T-helper 1 cell treated with Interleukin-12 subunit alpha and Interleukin-12 subunit beta and Interleukin-4 antibody, amounts not matched to agents 30 ng/mL and 1 ng/mL, for 36 hours (primary cell): ENCODE measurements around the gene CLCN5. TPM values are rescaled to one million over a fixed set of nuclear protein-coding genes. Genes with fewer than 3 reads are reported as not detected.
"Not testable (repeated sequence)": the region's sequence is repeated elsewhere in the genome, so short reads cannot be mapped to it uniquely, and the experiment has no call there.

Source experiments
- intact Hi-C: fragments of 100-400 bp; cut with micrococcal nuclease; formaldehyde crosslinking; loops from one replicate; pipeline ENCODE4 v1.15.1; 2024
- total RNA-seq: library from RNA; stranded (reverse); gene quantifications from 2 replicates; pipeline ENCODE4 v1.2.3, GENCODE V29; 2022

CLCN5 gene
- total RNA-seq, 1 donor from 2014 or later, result 5.4 TPM

- intact Hi-C loops, result no loop called here
Measured at GRCh38 chrX:49995107-49995731, 72.8 kb downstream of the CLCN5 start.

DNA sequence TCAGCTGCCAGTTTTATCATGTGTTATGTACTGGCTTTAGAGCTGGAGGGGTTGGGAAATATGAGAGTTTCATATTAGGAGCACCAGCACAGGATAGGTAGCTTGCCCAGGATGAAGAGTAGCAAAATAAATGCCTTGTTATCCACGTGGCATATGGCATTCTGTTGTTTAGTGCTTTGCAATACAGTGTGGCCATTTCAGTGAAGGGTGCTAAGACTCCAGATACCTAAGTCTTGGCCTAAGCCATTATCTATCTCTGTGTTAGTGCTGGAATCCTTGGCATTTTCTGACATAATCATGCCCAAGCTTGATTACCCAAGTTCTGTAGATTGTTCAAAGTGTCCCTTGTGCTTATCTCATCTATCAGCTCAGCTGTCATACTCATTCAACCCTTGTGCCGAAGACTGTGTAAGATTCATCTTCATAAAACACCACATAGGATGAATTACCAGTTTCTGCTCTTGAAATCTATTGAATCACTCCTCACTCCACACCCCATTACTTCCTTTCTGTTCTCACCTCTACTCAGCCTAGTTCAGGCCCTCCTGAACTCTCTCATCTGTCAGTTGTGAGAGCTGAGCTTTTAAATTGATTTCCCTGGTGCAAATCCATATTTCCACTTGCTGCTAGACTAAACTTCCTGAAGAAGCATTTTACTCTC, 73.5 kb downstream of the CLCN5 start:
- intact Hi-C loops, result no loop called here

GRCh38 chrX:49996474-49996873, 74.1 kb downstream of the CLCN5 start:
- intact Hi-C loops, result no loop called here

- intact Hi-C loops, result no loop called here
Measured at GRCh38 chrX:49999087-49999486, 76.7 kb downstream of the CLCN5 start.

- intact Hi-C loops, result no loop called here
Measured at GRCh38 chrX:50000937-50001542, 78.6 kb downstream of the CLCN5 start.

- intact Hi-C loops, result no loop called here
Measured at GRCh38 chrX:50002067-50002714, 79.8 kb downstream of the CLCN5 start.

DNA sequence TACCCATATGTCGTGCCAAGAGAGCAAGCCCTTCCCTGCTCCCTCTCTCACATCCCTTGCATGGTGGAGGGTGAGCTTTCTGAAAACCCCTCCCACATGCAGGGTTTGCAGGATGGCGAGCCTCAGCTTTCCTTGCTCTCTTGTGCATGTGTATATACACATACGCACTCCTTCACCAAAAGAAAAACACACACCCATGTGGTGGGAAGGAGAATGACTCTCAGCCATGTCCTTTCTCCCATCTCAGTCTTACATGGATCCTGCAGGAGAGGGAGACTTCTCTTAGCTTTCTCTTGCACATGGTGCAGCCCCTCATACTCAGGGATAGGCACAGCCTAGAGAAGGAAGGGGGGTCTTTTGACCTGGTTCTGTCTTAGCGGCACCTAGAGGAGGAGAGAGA, 81.1 kb downstream of the CLCN5 start:
- intact Hi-C loops, result no loop called here

DNA sequence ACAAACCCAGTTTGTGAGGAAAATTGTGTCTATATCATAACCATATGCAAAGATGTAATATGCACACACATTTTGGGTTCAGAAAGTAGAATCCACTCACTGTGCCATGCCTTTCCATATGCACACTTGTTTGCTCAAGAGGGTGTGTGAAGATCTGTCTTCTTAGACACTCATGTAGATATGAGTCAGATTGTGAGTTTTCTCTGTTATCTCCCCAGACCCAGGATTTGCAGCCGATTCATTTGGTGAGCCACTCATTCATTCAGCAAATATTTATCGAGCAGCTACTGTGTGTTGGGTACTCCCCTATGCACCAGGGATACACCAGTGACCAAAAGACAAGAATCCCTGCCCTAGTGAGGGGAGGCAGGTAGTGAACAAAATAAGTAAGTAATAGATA, 81.5 kb downstream of the CLCN5 start:
- intact Hi-C loops, result no loop called here

DNA sequence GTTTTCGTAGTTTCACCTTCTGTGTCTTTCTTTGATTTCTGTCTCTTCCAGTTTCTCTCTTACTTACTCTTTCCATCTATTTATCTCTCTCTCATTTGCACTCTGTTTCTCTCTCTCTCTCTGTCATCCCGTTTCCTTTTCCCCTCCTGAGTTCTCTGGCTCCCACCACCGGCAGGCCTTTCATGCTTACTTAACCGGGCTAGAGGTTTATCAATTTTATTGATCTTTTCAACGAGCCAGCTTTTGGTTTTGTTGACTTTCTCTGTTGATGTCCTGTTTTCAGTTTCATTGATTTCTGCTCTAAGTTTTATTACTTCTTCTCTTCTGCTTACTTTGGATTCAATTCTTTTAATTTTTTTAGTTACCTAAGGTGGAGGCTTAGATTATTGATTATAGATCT, 103.2 kb downstream of the CLCN5 start:
- intact Hi-C loops, result not testable (repeated sequence)

DNA sequence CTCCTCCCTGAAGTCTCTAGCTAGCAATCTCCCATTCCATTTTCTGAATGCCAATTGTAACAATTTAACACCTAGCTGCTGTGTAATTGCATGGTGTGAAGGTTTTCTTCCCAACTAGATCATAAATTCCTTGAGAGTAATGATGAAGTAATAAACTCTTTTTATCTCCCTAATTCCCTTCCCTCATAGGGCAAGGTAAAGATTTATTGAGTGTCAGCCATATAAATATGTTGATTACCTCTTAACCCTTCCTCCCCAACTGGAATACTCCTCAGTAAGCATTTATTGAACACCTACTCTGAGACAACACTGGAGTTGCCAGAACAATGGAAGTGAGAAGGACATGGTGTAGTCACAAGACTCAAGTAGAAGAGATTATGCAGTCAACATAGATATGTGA, 112.7 kb downstream of the CLCN5 start:
- intact Hi-C loops, result no loop called here

GRCh38 chrX:50036426-50036825, 114.0 kb downstream of the CLCN5 start:
- intact Hi-C loops, result no loop called here

DNA sequence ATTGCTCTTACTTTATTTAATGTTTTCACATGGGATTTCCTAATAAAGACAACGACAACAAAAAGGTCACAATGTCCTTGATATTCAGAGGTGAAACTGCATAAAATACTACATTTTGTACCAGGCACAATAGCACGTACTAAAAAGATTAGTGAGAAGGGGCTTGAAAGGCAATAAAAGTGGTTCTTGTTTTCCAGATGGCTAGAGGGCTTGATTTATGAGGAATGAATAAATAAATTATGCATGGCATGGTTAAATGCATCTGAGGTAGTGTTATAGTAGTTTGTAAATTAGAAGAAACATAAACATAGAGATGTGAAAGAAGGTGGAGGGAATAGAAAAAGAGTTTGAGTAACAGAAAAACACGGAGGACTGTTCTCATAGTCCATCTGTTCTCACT, 123.4 kb downstream of the CLCN5 start:
- intact Hi-C loops, result no loop called here

DNA sequence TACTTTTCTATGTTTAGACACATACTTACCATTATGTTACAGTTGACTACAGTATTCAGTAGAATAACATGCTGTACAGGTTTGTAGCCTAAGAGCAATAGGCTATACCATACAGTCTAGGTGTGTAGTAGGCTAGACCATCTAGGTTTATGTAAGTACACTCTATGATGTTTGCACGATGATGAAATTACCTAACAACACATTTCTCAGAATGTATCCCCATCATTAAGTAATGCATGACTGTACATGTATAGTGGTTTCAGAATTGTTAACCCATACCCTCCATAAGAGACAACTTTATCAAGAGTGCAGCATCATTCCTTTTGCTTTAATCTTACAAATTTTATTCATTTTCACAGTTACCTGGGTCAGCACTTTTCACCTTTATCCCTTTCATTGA, 126.8 kb downstream of the CLCN5 start:
- intact Hi-C loops, result no loop called here

- intact Hi-C loops, result no loop called here
Measured at GRCh38 chrX:50054147-50054546, 131.8 kb downstream of the CLCN5 start.

GRCh38 chrX:50066318-50066937, 144.0 kb downstream of the CLCN5 start:
- intact Hi-C loops, result no loop called here

GRCh38 chrX:50067435-50068284, 145.3 kb downstream of the CLCN5 start:
- intact Hi-C loops, result no loop called here

GRCh38 chrX:50068285-50068563, 145.8 kb downstream of the CLCN5 start:
- intact Hi-C loops, result no loop called here

GRCh38 chrX:50068893-50069292, 146.5 kb downstream of the CLCN5 start:
- intact Hi-C loops, result no loop called here

DNA sequence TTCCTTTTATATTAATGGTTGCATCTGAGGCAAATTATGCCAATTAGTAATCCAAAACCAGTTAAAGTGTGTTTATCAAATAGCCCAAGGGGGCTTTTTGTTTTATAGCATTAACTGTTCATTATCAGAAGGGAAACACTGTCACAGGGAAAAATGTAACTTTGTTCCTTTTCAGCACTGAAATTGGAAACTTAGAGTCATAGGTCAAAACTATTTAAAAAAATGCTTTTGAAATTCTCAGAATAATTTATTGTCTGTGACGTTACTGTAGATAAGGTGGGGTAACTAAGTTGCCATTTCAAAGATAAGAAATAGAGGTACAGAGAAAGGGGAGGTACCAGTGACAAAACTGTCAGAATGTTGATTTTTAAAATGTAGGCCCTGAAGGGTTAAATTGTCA, 149.1 kb downstream of the CLCN5 start:
- intact Hi-C loops, result no loop called here

GRCh38 chrX:50072110-50072509, 149.7 kb downstream of the CLCN5 start:
- intact Hi-C loops, result no loop called here

DNA sequence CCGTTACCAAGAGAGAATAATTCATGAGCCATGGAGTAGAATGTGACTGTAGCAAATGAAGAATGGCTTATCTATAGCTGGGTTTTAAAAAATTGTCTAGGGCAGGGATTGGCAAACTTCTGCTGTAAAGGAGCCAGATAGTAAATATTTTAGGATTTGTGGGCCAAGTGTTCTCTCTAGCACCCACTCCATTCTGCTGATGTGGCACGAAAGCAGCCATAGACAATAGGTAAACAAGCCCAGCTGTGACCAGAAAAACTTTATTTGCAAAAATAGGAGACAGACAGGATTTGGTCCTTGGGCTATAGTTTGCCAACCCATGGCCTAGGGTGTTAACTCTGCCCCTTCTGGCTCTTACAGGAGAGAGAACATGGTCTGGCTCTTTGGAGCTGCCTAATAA, 151.2 kb downstream of the CLCN5 start:
- intact Hi-C loops, result no loop called here
